HG02840 (cell line): ENCODE data around the gene LTC4S.

Experiments used
- ATAC-seq: cut with Tn5 transposase; IDR thresholded peaks from one replicate; pipeline ENCODE4 v1.9.1; 2021; ENCODE audit warnings: mild to moderate bottlenecking, moderate library complexity, moderate number of reproducible peaks; ENCODE audit not compliant: unreplicated experiment, low FRiP score

LTC4S gene

GRCh38 chr5:179805070-179805528 lies 11.3 kb downstream of the LTC4S start:
- no peak for ATAC-seq

GRCh38 chr5:179805529-179806249 lies 11.9 kb downstream of the LTC4S start:
- peak; percentile 24 for ATAC-seq

- peak; percentile 68 for ATAC-seq
Observed at GRCh38 chr5:179806250-179807048, 12.7 kb downstream of the LTC4S start, which contains the start of gene MGAT4B. MGAT4B (minus strand) TSS chr5:179806866; CDS start chr5:179806583, 283 bp downstream.

GRCh38 chr5:179812135-179812825 lies 18.5 kb downstream of the LTC4S start:
- no peak for ATAC-seq

- no peak for ATAC-seq
Observed at GRCh38 chr5:179812997-179813607, 19.3 kb downstream of the LTC4S start.

GRCh38 chr5:179814090-179814489 lies 20.3 kb downstream of the LTC4S start:
- ATAC-seq: no peak

- no peak for ATAC-seq
Observed at GRCh38 chr5:179815491-179816249, 21.9 kb downstream of the LTC4S start.

- ATAC-seq: no peak
Observed at GRCh38 chr5:179816401-179816795, 22.6 kb downstream of the LTC4S start.

GRCh38 chr5:179816796-179817469 lies 23.1 kb downstream of the LTC4S start:
- ATAC-seq: no peak

- no peak for ATAC-seq
Observed at GRCh38 chr5:179817470-179817840, 23.7 kb downstream of the LTC4S start.

GRCh38 chr5:179817890-179818745 lies 24.3 kb downstream of the LTC4S start:
- ATAC-seq: no peak

GRCh38 chr5:179818746-179819295 lies 25.0 kb downstream of the LTC4S start:
- ATAC-seq: peak; percentile 61

- no peak for ATAC-seq
Observed at GRCh38 chr5:179819296-179820126, 25.7 kb downstream of the LTC4S start.

GRCh38 chr5:179820127-179820482 lies 26.3 kb downstream of the LTC4S start:
- no peak for ATAC-seq

GRCh38 chr5:179820483-179821297 lies 26.9 kb downstream of the LTC4S start, which contains the start of gene SQSTM1:
SQSTM1 (plus strand) TSS chr5:179820905; CDS start chr5:179820937, 32 bp downstream.
- peak; percentile 38 for ATAC-seq

- peak; percentile 38 for ATAC-seq
Observed at GRCh38 chr5:179821298-179822058, 27.7 kb downstream of the LTC4S start.
